Measurements from ENCODE around the gene C11orf21.

DNA sequence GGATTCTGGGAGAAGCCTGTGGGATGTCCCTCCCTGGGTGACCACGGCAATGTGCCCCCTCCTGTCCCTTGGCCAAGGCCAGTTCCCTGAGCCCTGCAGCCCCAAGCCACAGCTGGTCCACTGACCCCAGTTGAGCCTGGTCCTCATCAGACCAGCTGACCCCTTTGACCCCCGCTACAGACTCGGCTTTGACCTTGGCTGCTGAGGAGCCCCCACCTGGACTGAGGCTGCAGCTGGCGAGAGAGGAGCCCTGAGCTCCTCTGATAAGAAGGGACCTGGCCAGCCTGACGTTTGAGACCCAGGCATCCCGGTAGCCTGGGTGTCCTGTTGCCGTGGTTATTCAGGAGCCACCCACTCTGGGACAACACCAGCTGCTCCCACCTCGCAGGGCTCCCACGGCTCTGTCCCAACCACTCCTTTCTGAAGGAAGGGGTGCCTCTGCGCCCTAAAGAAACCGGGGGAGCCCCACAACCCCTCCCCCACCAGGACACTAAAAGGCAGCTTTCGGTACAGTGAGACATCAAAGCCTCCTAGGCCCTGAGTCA, 34.3 kb downstream of the C11orf21 start:
- TF ChIP-seq, protein P1, sequence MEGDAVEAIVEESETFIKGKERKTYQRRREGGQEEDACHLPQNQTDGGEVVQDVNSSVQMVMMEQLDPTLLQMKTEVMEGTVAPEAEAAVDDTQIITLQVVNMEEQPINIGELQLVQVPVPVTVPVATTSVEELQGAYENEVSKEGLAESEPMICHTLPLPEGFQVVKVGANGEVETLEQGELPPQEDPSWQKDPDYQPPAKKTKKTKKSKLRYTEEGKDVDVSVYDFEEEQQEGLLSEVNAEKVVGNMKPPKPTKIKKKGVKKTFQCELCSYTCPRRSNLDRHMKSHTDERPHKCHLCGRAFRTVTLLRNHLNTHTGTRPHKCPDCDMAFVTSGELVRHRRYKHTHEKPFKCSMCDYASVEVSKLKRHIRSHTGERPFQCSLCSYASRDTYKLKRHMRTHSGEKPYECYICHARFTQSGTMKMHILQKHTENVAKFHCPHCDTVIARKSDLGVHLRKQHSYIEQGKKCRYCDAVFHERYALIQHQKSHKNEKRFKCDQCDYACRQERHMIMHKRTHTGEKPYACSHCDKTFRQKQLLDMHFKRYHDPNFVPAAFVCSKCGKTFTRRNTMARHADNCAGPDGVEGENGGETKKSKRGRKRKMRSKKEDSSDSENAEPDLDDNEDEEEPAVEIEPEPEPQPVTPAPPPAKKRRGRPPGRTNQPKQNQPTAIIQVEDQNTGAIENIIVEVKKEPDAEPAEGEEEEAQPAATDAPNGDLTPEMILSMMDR (IDR thresholded peaks at IDR 0.05): no peak
- no peak for TF ChIP-seq POLR2A (IDR thresholded peaks at IDR 0.05)
